ENCODE results near the gene PPP3CA. TPM values are rescaled to one million over a fixed set of nuclear protein-coding genes. Genes with fewer than 3 reads are reported as not detected.
"Not testable (repeated sequence)": the region's sequence is repeated elsewhere in the genome, so short reads cannot be mapped to it uniquely, and the experiment has no call there.

PPP3CA gene
- polyA plus RNA-seq, 3 donors = 36.0 to 48.4 (median 47.3) TPM

- DNase-seq (ENCODE audit: extremely low read depth in 1 of 11, low read depth in 9 of 11, low spot score in 4 of 11) = no peak
Observed at GRCh38 chr4:101098666-101099400, 248.5 kb downstream of the PPP3CA start.

- not testable (repeated sequence) for DNase-seq (ENCODE audit: extremely low read depth in 1 of 11, low read depth in 9 of 11, low spot score in 4 of 11)
Observed at GRCh38 chr4:101092609-101093008, 254.7 kb downstream of the PPP3CA start.

GRCh38 chr4:101089168-101089567 is 258.2 kb downstream of the PPP3CA start:
- no peak for DNase-seq (ENCODE audit: extremely low read depth in 1 of 11, low read depth in 9 of 11, low spot score in 4 of 11)

- DNase-seq (ENCODE audit: extremely low read depth in 1 of 11, low read depth in 9 of 11, low spot score in 4 of 11) = no peak
Observed at GRCh38 chr4:101086801-101087586, 260.3 kb downstream of the PPP3CA start.

GRCh38 chr4:101083131-101083530 is 264.2 kb downstream of the PPP3CA start:
- no peak for DNase-seq (ENCODE audit: extremely low read depth in 1 of 11, low read depth in 9 of 11, low spot score in 4 of 11)

GRCh38 chr4:101081695-101082369 is 265.5 kb downstream of the PPP3CA start:
- no peak for DNase-seq (ENCODE audit: extremely low read depth in 1 of 11, low read depth in 9 of 11, low spot score in 4 of 11)

GRCh38 chr4:101081166-101081565 is 266.2 kb downstream of the PPP3CA start:
- no peak for DNase-seq (ENCODE audit: extremely low read depth in 1 of 11, low read depth in 9 of 11, low spot score in 4 of 11)

- no peak for DNase-seq (ENCODE audit: extremely low read depth in 1 of 11, low read depth in 9 of 11, low spot score in 4 of 11)
Observed at GRCh38 chr4:101078950-101079349, 268.4 kb downstream of the PPP3CA start.

GRCh38 chr4:101076032-101076431 is 271.3 kb downstream of the PPP3CA start:
- DNase-seq (ENCODE audit: extremely low read depth in 1 of 11, low read depth in 9 of 11, low spot score in 4 of 11) = no peak

GRCh38 chr4:101075536-101075935 is 271.8 kb downstream of the PPP3CA start:
- no peak for DNase-seq (ENCODE audit: extremely low read depth in 1 of 11, low read depth in 9 of 11, low spot score in 4 of 11)

GRCh38 chr4:101074326-101074725 is 273.0 kb downstream of the PPP3CA start:
- DNase-seq (ENCODE audit: extremely low read depth in 1 of 11, low read depth in 9 of 11, low spot score in 4 of 11) = no peak

- no peak for DNase-seq (ENCODE audit: extremely low read depth in 1 of 11, low read depth in 9 of 11, low spot score in 4 of 11)
Observed at GRCh38 chr4:101071241-101071640, 276.1 kb downstream of the PPP3CA start.

- no peak for DNase-seq (ENCODE audit: extremely low read depth in 1 of 11, low read depth in 9 of 11, low spot score in 4 of 11)
Observed at GRCh38 chr4:101068115-101068514, 279.2 kb downstream of the PPP3CA start.

- no peak for DNase-seq (ENCODE audit: extremely low read depth in 1 of 11, low read depth in 9 of 11, low spot score in 4 of 11)
Observed at GRCh38 chr4:101067383-101067782, 279.9 kb downstream of the PPP3CA start.

GRCh38 chr4:101066626-101067170 is 280.6 kb downstream of the PPP3CA start:
- DNase-seq (ENCODE audit: extremely low read depth in 1 of 11, low read depth in 9 of 11, low spot score in 4 of 11) = no peak

GRCh38 chr4:101065935-101066485 is 281.3 kb downstream of the PPP3CA start:
- DNase-seq (ENCODE audit: extremely low read depth in 1 of 11, low read depth in 9 of 11, low spot score in 4 of 11) = peak in 1 of 11 donors; percentile 1

- no peak for DNase-seq (ENCODE audit: extremely low read depth in 1 of 11, low read depth in 9 of 11, low spot score in 4 of 11)
Observed at GRCh38 chr4:101065346-101065745, 282.0 kb downstream of the PPP3CA start.

GRCh38 chr4:101064541-101065180 is 282.7 kb downstream of the PPP3CA start:
- DNase-seq (ENCODE audit: extremely low read depth in 1 of 11, low read depth in 9 of 11, low spot score in 4 of 11) = no peak

GRCh38 chr4:101055392-101055791 is 291.9 kb downstream of the PPP3CA start:
- DNase-seq (ENCODE audit: extremely low read depth in 1 of 11, low read depth in 9 of 11, low spot score in 4 of 11) = no peak
